PFSK-1 (cell line): ENCODE data around the gene EVI5.

Source experiments
- POLR2AphosphoS5 ChIP-seq: IDR thresholded peaks from 2 replicates; pipeline ENCODE4 v1.6.1; 2012; ENCODE audit warnings: low read depth, mild to moderate bottlenecking, control low read depth, low read length, moderate library complexity
- TF ChIP-seq, protein P1 (sequence below), 2 experiments: IDR thresholded peaks; 2 replicates each; pipeline versions ENCODE4 v1.6.1 to v1.8.0; 2011 to 2012; ENCODE audit warnings: low read depth in 2 of 2, low read length in 2 of 2, control low read depth in 1 of 2, inconsistent platforms in 1 of 2, mild to moderate bottlenecking in 1 of 2, moderate library complexity in 1 of 2; ENCODE audit not compliant: insufficient read depth in 1 of 2

DNA sequence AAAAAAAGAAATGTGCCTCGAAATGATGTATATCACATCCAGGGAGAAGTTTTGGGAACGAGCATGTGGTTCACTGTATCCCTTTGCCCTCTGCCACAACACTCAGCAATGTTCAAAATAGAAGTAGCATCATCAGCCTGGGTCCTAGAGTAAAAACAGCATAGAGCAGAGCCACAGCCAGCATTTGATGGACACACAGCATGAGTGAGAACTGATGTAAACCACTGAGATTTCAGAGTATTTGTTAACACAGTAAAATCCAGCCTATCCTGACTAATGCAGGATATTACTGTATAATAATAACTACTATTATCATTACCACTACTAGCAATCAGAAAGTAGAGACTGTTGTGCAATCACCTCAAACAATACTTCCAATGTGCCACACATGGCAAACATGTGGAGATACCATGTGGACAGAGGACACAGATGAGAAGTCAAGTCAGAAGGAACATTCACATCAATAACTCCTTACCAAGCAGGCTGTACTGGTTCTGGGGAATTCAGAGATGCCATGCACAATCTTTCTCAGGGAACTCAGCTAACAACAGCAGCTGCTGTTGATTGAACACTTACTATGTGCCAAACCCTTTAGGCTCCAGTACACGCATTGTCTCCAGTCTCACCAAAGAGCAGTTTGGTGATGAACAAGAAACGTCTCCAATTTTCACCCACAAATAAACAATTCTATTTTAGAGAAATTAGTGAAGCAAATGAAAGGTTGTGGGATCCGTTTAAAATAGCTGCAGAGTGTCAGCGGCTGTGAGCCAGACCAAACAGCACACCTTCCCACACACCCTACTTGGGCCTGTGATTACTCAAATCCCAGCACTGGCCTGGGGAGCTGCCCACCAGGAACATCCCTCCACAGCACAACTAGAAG lies 281.6 kb downstream of the EVI5 start:
- TF ChIP-seq, protein P1, sequence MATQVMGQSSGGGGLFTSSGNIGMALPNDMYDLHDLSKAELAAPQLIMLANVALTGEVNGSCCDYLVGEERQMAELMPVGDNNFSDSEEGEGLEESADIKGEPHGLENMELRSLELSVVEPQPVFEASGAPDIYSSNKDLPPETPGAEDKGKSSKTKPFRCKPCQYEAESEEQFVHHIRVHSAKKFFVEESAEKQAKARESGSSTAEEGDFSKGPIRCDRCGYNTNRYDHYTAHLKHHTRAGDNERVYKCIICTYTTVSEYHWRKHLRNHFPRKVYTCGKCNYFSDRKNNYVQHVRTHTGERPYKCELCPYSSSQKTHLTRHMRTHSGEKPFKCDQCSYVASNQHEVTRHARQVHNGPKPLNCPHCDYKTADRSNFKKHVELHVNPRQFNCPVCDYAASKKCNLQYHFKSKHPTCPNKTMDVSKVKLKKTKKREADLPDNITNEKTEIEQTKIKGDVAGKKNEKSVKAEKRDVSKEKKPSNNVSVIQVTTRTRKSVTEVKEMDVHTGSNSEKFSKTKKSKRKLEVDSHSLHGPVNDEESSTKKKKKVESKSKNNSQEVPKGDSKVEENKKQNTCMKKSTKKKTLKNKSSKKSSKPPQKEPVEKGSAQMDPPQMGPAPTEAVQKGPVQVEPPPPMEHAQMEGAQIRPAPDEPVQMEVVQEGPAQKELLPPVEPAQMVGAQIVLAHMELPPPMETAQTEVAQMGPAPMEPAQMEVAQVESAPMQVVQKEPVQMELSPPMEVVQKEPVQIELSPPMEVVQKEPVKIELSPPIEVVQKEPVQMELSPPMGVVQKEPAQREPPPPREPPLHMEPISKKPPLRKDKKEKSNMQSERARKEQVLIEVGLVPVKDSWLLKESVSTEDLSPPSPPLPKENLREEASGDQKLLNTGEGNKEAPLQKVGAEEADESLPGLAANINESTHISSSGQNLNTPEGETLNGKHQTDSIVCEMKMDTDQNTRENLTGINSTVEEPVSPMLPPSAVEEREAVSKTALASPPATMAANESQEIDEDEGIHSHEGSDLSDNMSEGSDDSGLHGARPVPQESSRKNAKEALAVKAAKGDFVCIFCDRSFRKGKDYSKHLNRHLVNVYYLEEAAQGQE (IDR thresholded peaks at IDR 0.05; ENCODE audit: insufficient read depth in 1 of 2, low read depth in 2 of 2, low read length in 2 of 2): no peak
- TF ChIP-seq POLR2AphosphoS5: no peak
